ENCODE results near the gene PSMC3. TPM values are rescaled to one million over a fixed set of nuclear protein-coding genes. Genes with fewer than 3 reads are reported as not detected.

Gene PSMC3
- total RNA-seq, 6 experiments from 2014 or later: 52.5 to 98.1 (median 63.3) TPM

GRCh38 chr11:47408598-47409439 lies 17.4 kb downstream of the PSMC3 start:
- intact Hi-C loops (cut with DNase I): no loop called here
- peaks cover 0 to 15% (median 2%) of the 10 kb centered on the region in 4 donors for H3K4me1 ChIP-seq
- TF ChIP-seq, protein P1, sequence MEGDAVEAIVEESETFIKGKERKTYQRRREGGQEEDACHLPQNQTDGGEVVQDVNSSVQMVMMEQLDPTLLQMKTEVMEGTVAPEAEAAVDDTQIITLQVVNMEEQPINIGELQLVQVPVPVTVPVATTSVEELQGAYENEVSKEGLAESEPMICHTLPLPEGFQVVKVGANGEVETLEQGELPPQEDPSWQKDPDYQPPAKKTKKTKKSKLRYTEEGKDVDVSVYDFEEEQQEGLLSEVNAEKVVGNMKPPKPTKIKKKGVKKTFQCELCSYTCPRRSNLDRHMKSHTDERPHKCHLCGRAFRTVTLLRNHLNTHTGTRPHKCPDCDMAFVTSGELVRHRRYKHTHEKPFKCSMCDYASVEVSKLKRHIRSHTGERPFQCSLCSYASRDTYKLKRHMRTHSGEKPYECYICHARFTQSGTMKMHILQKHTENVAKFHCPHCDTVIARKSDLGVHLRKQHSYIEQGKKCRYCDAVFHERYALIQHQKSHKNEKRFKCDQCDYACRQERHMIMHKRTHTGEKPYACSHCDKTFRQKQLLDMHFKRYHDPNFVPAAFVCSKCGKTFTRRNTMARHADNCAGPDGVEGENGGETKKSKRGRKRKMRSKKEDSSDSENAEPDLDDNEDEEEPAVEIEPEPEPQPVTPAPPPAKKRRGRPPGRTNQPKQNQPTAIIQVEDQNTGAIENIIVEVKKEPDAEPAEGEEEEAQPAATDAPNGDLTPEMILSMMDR (IDR thresholded peaks at IDR 0.05): no peak
- TF ChIP-seq POLR2A (IDR thresholded peaks at IDR 0.05): no peak
- H3K27ac ChIP-seq: peak overlapping the region; percentile 69 to 80 (median 75)
- peak in 1 of 4 donors; percentile 2 for ATAC-seq
- H3K4me3 ChIP-seq: peak overlapping the region; percentile 78 to 86 (median 79)
- no peaks in the 10 kb centered on the region for H3K36me3 ChIP-seq
- 0% methylated on average over 11 of the region's 50 CpGs for WGBS (ENCODE audit: insufficient coverage, low coverage, low lambda C conversion rate, missing lambda C conversion rate)
- DNase-seq: peak in 1 of 3 donors; percentile 49
- H3K27me3 ChIP-seq: no peaks in the 10 kb centered on the region
- no peaks in the 10 kb centered on the region for H3K9me3 ChIP-seq

GRCh38 chr11:47407746-47408590 lies 18.3 kb downstream of the PSMC3 start, which contains the start of gene SLC39A13:
Gene SLC39A13 (plus strand): TSS chr11:47408590. CDS start chr11:47410095, 1,505 bp downstream.
- intact Hi-C loops (cut with DNase I): no loop called here
- DNase-seq (peak; percentile 97), ATAC-seq (peak; percentile 88 to 95 (median 92))
- H3K36me3 ChIP-seq: no peaks in the 10 kb centered on the region
- no peaks in the 10 kb centered on the region for H3K9me3 ChIP-seq
- H3K4me3 ChIP-seq: peak within 1 kb of the TSS; percentile 78 to 86 (median 79)
- H3K27me3 ChIP-seq: no peaks in the 10 kb centered on the region
- peak within 1 kb of the TSS; percentile 79 to 91 (median 88) for H3K27ac ChIP-seq
- 0% methylated on average over 17 of the region's 70 CpGs for WGBS (ENCODE audit: insufficient coverage, low coverage, low lambda C conversion rate, missing lambda C conversion rate)
- peaks cover 0 to 15% (median 2%) of the 10 kb centered on the region in 4 donors for H3K4me1 ChIP-seq
- TF ChIP-seq POLR2A (IDR thresholded peaks at IDR 0.05): peak; percentile 93
- TF ChIP-seq, protein P1 (IDR thresholded peaks at IDR 0.05): peak; percentile 83 to 97 (median 95)

DNA sequence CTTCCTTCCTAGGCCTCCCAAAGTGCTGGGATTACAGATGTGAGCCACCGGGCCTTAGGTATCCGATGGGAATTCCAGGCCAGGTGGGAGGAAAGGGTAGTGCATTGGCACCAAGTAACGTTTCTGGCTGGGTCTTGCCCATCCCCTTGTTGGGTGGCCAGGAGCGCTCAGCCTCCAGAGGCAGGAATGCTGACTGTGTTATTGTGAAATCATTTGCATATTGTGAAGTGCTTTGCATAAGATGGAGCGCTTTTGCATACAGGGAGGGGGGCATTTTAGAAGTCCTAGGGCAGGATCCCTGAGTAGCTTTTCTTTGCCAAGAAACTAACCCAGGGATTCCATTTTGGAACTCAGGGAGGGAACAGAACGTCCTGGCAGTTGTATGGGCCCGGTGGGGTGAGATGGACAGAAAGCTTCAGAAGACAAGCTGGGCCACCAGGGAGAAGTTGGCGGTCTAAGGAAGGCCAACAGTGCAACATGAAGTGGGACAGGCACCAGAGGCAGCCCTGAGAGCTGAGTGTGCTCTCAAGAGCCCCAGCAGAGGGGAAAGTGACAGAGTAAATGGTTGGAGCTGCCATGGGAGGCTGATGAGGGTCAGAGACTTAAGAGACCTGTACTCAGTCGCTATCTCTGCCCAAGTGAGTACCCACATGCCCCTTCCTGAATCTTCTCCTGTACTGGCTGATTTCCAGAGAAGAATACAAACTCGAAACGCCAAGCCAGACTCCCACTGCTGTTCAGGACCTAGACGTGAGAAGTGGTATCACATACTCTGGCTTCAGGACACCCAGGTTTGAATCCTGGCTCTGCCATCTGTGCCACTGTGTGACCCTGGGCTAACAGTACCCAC lies 19.1 kb downstream of the PSMC3 start:
- no peaks in the 10 kb centered on the region for H3K9me3 ChIP-seq
- H3K4me3 ChIP-seq: peak overlapping the region; percentile 56 to 86 (median 60)
- H3K36me3 ChIP-seq: no peaks in the 10 kb centered on the region
- ATAC-seq: no peak
- TF ChIP-seq, protein P1 (IDR thresholded peaks at IDR 0.05): no peak
- TF ChIP-seq POLR2A (IDR thresholded peaks at IDR 0.05): no peak
- no peak for DNase-seq
- WGBS (ENCODE audit: insufficient coverage, low coverage, low lambda C conversion rate, missing lambda C conversion rate): 49% methylated on average over 10 of the region's 12 CpGs
- peak overlapping the region; percentile 79 to 91 (median 88) for H3K27ac ChIP-seq
- intact Hi-C loops (cut with DNase I): no loop called here
- peaks cover 0 to 15% (median 2%) of the 10 kb centered on the region in 4 donors for H3K4me1 ChIP-seq
- no peaks in the 10 kb centered on the region for H3K27me3 ChIP-seq

DNA sequence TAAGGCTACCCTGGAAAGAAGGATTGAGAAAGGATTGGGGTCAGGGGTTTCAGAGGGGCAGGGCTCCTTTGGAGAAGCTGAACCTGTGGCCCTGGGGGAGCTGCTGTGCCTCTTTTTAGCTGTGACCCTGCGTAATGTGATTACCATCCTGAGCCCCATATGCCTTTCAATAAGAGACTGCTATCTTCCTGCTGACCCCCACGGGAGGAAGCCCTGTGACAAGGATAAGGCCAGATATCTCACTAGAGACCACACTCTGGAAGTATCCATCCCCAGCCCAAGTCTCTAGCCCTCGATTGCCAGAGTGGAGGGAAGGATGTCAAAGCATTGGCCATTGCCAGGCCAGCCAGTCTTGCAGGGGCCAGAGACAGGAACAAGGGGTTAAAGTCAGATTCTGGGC lies 22.7 kb downstream of the PSMC3 start:
- TF ChIP-seq, protein P1 (IDR thresholded peaks at IDR 0.05): no peak
- TF ChIP-seq POLR2A (IDR thresholded peaks at IDR 0.05): no peak
- H3K27me3 ChIP-seq: no peaks in the 10 kb centered on the region
- 58% methylated on average over 2 of the region's 3 CpGs for WGBS (ENCODE audit: insufficient coverage, low coverage, low lambda C conversion rate, missing lambda C conversion rate)
- H3K4me1 ChIP-seq: peaks cover 0 to 12% (median 2%) of the 10 kb centered on the region in 4 donors
- H3K9me3 ChIP-seq: no peaks in the 10 kb centered on the region
- no peak overlapping the region for H3K27ac ChIP-seq
- intact Hi-C loops (cut with DNase I): no loop called here
- ATAC-seq (no peak), DNase-seq (no peak)
- H3K4me3 ChIP-seq: no peak overlapping the region
- H3K36me3 ChIP-seq: no peaks in the 10 kb centered on the region

All from right lobe of liver (tissue), 6 donors.